ENCODE measurements around the gene SGIP1. TPM values are rescaled to one million over a fixed set of nuclear protein-coding genes. Genes with fewer than 3 reads are reported as not detected.

The SGIP1 gene
- total and polyA plus RNA-seq, 9 donors: 0.91 to 7.0 (median 3.3) TPM

GRCh38 chr1:66535853-66536252 is 1.9 kb downstream of the SGIP1 start:
- H3K27me3 ChIP-seq: no peaks in the 10 kb centered on the region
- no peak for TF ChIP-seq CTCF (IDR thresholded peaks at IDR 0.05)
- TF ChIP-seq POLR2A (IDR thresholded peaks at IDR 0.05): no peak
- no peak for TF ChIP-seq EP300 (IDR thresholded peaks at IDR 0.05)
- H3K27ac ChIP-seq: no peak overlapping the region
- peaks cover 5% of the 10 kb centered on the region for H3K4me1 ChIP-seq (ENCODE audit: insufficient read depth)
- DNase-seq: no peak
- WGBS, 3 donors: 16 to 40% (median 26%) methylated on average over 1 of the region's 1 CpG
- no peaks in the 10 kb centered on the region for H3K9me3 ChIP-seq
- no peak overlapping the region for H3K4me3 ChIP-seq
- intact Hi-C loops (cut with DNase I): no loop called here
- H3K36me3 ChIP-seq: no peaks in the 10 kb centered on the region

- no peak overlapping the region for H3K27ac ChIP-seq
Observed at GRCh38 chr1:66537718-66538117, 3.8 kb downstream of the SGIP1 start.

GRCh38 chr1:66539491-66539890 is 5.5 kb downstream of the SGIP1 start:
- Histone ChIP-seq H3K36me3 (no peaks in the 10 kb centered on the region), H3K4me1 (ENCODE audit: insufficient read depth) (no peaks in the 10 kb centered on the region), H3K27me3 (no peaks in the 10 kb centered on the region), H3K27ac (no peak overlapping the region), H3K4me3 (no peak overlapping the region), H3K9me3 (no peaks in the 10 kb centered on the region)
- 90 to 100% (median 97%) methylated on average over 1 of the region's 1 CpG for WGBS, 3 donors
- DNase-seq: no peak
- TF ChIP-seq POLR2A (IDR thresholded peaks at IDR 0.05) (no peak), CTCF (IDR thresholded peaks at IDR 0.05) (no peak), EP300 (IDR thresholded peaks at IDR 0.05) (no peak)
- intact Hi-C loops (cut with DNase I): no loop called here

More at GRCh38 chr1:66537718-66538117, 3.8 kb downstream of the SGIP1 start:
- H3K27me3 ChIP-seq: no peaks in the 10 kb centered on the region
- H3K4me1 ChIP-seq (ENCODE audit: insufficient read depth): peaks cover 4% of the 10 kb centered on the region
- H3K4me3 ChIP-seq: no peak overlapping the region
- no peak for TF ChIP-seq CTCF (IDR thresholded peaks at IDR 0.05)
- no peak for TF ChIP-seq EP300 (IDR thresholded peaks at IDR 0.05)
- no peak for TF ChIP-seq POLR2A (IDR thresholded peaks at IDR 0.05)
- H3K9me3 ChIP-seq: no peaks in the 10 kb centered on the region
- 94 to 97% (median 97%) methylated on average over 1 of the region's 1 CpG for WGBS, 3 donors
- H3K36me3 ChIP-seq: no peaks in the 10 kb centered on the region
- intact Hi-C loops (cut with DNase I): no loop called here
- DNase-seq: no peak

GRCh38 chr1:66540434-66541032 is 6.6 kb downstream of the SGIP1 start:
- intact Hi-C loops (cut with DNase I): no loop called here
- Histone ChIP-seq H3K9me3 (no peaks in the 10 kb centered on the region), H3K36me3 (no peaks in the 10 kb centered on the region), H3K4me1 (ENCODE audit: insufficient read depth) (no peaks in the 10 kb centered on the region), H3K27ac (no peak overlapping the region), H3K27me3 (no peaks in the 10 kb centered on the region), H3K4me3 (no peak overlapping the region)
- 61 to 68% (median 63%) methylated on average over 3 of the region's 3 CpGs for WGBS, 3 donors
- TF ChIP-seq CTCF (IDR thresholded peaks at IDR 0.05): no peak
- no peak for TF ChIP-seq EP300 (IDR thresholded peaks at IDR 0.05)
- TF ChIP-seq POLR2A (IDR thresholded peaks at IDR 0.05): no peak
- DNase-seq: no peak
